Measurements from ENCODE around the gene PRAMEF18.
"Not testable (repeated sequence)": the region's sequence is repeated elsewhere in the genome, so short reads cannot be mapped to it uniquely, and the experiment has no call there.

PRAMEF18 gene, protein sequence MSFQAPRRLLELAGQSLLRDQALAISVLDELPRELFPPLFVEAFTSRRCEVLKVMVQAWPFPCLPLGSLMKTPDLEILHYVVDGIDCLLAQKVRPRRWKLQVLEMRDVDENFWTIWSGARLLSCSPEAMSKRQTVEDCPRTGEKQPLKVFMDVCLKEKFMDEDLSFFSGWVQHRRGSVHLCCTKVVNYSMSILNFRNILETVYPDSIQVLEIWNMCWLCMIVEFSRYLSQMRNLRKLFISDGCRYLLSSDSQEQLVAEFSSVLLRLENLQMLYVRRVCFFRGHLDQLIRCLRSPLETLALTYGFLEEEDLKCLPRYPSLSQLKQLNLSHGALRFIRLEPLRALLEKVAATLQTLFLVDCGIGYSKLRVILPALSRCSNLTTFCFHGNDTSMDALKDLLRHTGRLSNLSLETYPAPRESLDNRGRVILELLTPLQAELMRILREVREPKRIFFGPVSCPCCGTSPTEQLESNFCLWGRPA

GRCh38 chr1:13225675-13226204 lies at the start of gene PRAMEF18:
TSS of gene PRAMEF18 (minus strand) at chr1:13226154. CDS start at chr1:13226106, 48 bp downstream.
- H3K27me3 Mint-ChIP-seq; H3K4me1 Mint-ChIP-seq; H3K9me3 Mint-ChIP-seq; H3K27ac Mint-ChIP-seq; ATAC-seq (ENCODE audit: low read depth); H3K36me3 Mint-ChIP-seq; H3K4me3 Mint-ChIP-seq: not testable (repeated sequence)
- DNase-seq (ENCODE audit: low spot score in 2 of 2): peak in 1 of 2 donors; percentile 2

- not testable (repeated sequence) for H3K27ac Mint-ChIP-seq; H3K4me1 Mint-ChIP-seq; H3K4me3 Mint-ChIP-seq; ATAC-seq (ENCODE audit: low read depth); H3K36me3 Mint-ChIP-seq; DNase-seq (ENCODE audit: low spot score in 2 of 2); H3K27me3 Mint-ChIP-seq; H3K9me3 Mint-ChIP-seq
Observed at GRCh38 chr1:13265124-13265523, 39.2 kb upstream of the PRAMEF18 start.

DNA sequence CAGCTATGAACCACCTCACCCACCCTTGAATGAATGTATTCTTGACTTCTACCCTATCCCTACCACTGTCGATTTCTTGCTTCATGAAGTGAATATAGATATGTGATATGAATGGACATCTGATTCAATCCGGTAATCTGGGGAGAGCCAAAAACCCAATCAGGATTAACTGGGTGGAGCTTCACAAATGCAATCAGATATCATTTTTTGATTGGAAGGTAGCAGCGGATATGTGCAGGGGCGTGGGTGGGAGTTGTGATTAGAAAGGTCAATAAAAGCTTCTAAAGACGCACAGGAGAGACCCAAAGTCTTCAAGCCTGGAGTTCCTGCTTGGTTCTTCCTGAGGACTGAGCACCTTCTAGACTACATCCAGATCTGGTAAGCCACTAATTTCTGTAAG lies 27.9 kb upstream of the PRAMEF18 start, which contains the start of gene PRAMEF5:
Gene PRAMEF5 (plus strand): TSS at position 301 of the 400 bp plus-strand sequence. CDS start 5,071 bp downstream, outside the sequence.
- not testable (repeated sequence) for H3K36me3 Mint-ChIP-seq

GRCh38 chr1:13247122-13247521 lies 21.2 kb upstream of the PRAMEF18 start:
- H3K27me3 Mint-ChIP-seq; ATAC-seq (ENCODE audit: low read depth); H3K36me3 Mint-ChIP-seq; H3K4me3 Mint-ChIP-seq; H3K9me3 Mint-ChIP-seq; DNase-seq (ENCODE audit: low spot score in 2 of 2); H3K27ac Mint-ChIP-seq; H3K4me1 Mint-ChIP-seq: not testable (repeated sequence)

More for the DNA sequence above, 27.9 kb upstream of the PRAMEF18 start, which contains the start of gene PRAMEF5:
- DNase-seq (ENCODE audit: low spot score in 2 of 2); H3K9me3 Mint-ChIP-seq; H3K27me3 Mint-ChIP-seq; H3K27ac Mint-ChIP-seq; ATAC-seq (ENCODE audit: low read depth); H3K4me1 Mint-ChIP-seq; H3K4me3 Mint-ChIP-seq: not testable (repeated sequence)

DNA sequence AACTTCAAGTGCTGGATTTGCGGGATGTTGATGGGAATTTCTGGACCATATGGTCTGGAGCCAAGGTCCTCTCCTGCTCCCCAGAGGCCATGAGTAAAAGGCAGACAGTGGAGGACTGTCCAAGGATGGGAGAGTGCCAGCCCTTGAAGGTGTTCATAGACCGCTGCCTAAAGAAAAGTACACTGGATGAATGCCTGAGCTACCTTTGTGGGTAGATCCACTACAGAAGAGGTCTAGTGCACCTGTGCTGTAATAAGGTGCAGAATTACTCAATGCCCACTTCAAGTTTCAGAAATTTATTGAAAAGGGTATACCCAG lies 20.6 kb upstream of the PRAMEF18 start:
- not testable (repeated sequence) for ATAC-seq (ENCODE audit: low read depth); H3K9me3 Mint-ChIP-seq; H3K27me3 Mint-ChIP-seq; H3K36me3 Mint-ChIP-seq; H3K27ac Mint-ChIP-seq; H3K4me1 Mint-ChIP-seq; H3K4me3 Mint-ChIP-seq; DNase-seq (ENCODE audit: low spot score in 2 of 2)

GRCh38 chr1:13245841-13246553 lies 20.0 kb upstream of the PRAMEF18 start:
- not testable (repeated sequence) for DNase-seq (ENCODE audit: low spot score in 2 of 2); H3K4me1 Mint-ChIP-seq; H3K27ac Mint-ChIP-seq; H3K4me3 Mint-ChIP-seq; ATAC-seq (ENCODE audit: low read depth); H3K9me3 Mint-ChIP-seq; H3K27me3 Mint-ChIP-seq; H3K36me3 Mint-ChIP-seq

- H3K9me3 Mint-ChIP-seq; H3K4me3 Mint-ChIP-seq; DNase-seq (ENCODE audit: low spot score in 2 of 2); ATAC-seq (ENCODE audit: low read depth); H3K36me3 Mint-ChIP-seq; H3K4me1 Mint-ChIP-seq; H3K27me3 Mint-ChIP-seq; H3K27ac Mint-ChIP-seq: not testable (repeated sequence)
Observed at GRCh38 chr1:13243536-13244263, 17.7 kb upstream of the PRAMEF18 start.

GRCh38 chr1:13239633-13240032 lies 13.7 kb upstream of the PRAMEF18 start:
- not testable (repeated sequence) for H3K4me3 Mint-ChIP-seq

GRCh38 chr1:13237572-13237971 lies 11.6 kb upstream of the PRAMEF18 start:
- H3K4me3 Mint-ChIP-seq; ATAC-seq (ENCODE audit: low read depth); H3K27ac Mint-ChIP-seq; H3K9me3 Mint-ChIP-seq; H3K27me3 Mint-ChIP-seq; H3K36me3 Mint-ChIP-seq; H3K4me1 Mint-ChIP-seq: not testable (repeated sequence)
- DNase-seq (ENCODE audit: low spot score in 2 of 2): peak in 1 of 2 donors; percentile 9

More at GRCh38 chr1:13239633-13240032, 13.7 kb upstream of the PRAMEF18 start:
- not testable (repeated sequence) for H3K9me3 Mint-ChIP-seq; H3K27me3 Mint-ChIP-seq; H3K4me1 Mint-ChIP-seq; H3K27ac Mint-ChIP-seq; ATAC-seq (ENCODE audit: low read depth); H3K36me3 Mint-ChIP-seq; DNase-seq (ENCODE audit: low spot score in 2 of 2)

- not testable (repeated sequence) for H3K36me3 Mint-ChIP-seq; H3K27ac Mint-ChIP-seq; H3K4me3 Mint-ChIP-seq; H3K4me1 Mint-ChIP-seq; H3K9me3 Mint-ChIP-seq; H3K27me3 Mint-ChIP-seq; ATAC-seq (ENCODE audit: low read depth)
- peak in 1 of 2 donors; percentile 5 for DNase-seq (ENCODE audit: low spot score in 2 of 2)
Observed at GRCh38 chr1:13234057-13234456, 8.1 kb upstream of the PRAMEF18 start.

DNA sequence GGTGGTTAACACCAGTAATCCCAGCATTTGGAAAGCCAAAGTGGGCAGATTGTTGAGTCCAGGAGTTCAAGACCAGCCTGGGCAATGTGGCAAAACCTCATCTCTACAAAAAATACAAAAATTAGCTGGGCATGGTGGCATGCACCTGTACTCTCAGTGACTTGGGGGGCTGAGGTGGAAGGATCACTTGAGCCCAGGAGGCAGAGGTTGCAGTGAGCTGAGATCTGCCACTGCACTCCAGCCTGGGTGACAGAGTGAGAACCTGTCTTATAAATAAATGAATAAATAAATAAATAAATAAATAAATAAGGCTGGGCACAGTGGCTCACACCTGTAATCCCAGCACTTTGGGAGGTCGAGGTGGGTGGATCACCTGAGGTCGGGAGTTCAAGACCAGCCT lies 6.1 kb upstream of the PRAMEF18 start:
- not testable (repeated sequence) for H3K36me3 Mint-ChIP-seq; H3K4me1 Mint-ChIP-seq; H3K27ac Mint-ChIP-seq; H3K27me3 Mint-ChIP-seq; H3K4me3 Mint-ChIP-seq; H3K9me3 Mint-ChIP-seq; ATAC-seq (ENCODE audit: low read depth)
- peak in 1 of 2 donors; percentile 9 for DNase-seq (ENCODE audit: low spot score in 2 of 2)

DNA sequence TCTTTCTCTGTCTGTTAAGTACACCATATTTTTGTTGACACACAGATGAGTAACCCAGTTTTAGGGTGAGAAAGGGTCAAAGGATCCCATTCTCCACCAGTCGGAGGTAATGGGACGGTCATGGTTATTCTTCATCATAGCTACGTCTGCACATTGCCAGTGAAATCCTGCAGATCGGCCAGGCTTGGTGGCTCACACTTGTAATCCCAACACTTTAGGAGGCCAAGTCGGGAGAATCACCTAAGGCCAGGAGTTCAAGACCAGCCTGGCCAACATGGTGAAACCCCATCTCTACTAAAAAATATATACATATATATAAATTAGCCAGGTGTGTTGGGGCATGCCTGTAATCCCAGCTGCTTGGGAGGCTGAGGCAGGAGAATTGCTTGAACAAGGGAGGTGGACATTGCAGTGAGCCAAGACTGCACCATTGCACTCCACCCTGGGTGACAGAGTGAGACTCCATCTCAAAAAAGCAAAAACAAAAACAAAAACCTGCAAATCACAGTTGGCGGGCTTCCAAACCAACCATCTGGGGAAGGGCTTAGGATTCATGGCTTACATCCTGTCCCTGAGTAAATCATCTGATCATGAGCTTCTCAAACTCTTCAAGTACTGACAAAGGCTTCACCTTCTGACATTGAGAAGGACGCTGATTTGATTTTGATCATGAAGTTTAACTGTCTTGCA lies 5.3 kb upstream of the PRAMEF18 start:
- H3K36me3 Mint-ChIP-seq: not testable (repeated sequence)

GRCh38 chr1:13230601-13231000 lies 4.6 kb upstream of the PRAMEF18 start:
- not testable (repeated sequence) for H3K4me1 Mint-ChIP-seq; H3K36me3 Mint-ChIP-seq; H3K27ac Mint-ChIP-seq; H3K4me3 Mint-ChIP-seq; H3K27me3 Mint-ChIP-seq; ATAC-seq (ENCODE audit: low read depth); H3K9me3 Mint-ChIP-seq
- peak in 1 of 2 donors; percentile 7 for DNase-seq (ENCODE audit: low spot score in 2 of 2)

More for the DNA sequence above, 5.3 kb upstream of the PRAMEF18 start:
- ATAC-seq (ENCODE audit: low read depth); H3K4me1 Mint-ChIP-seq; H3K4me3 Mint-ChIP-seq; H3K27ac Mint-ChIP-seq; H3K27me3 Mint-ChIP-seq; H3K9me3 Mint-ChIP-seq: not testable (repeated sequence)
- peak in 1 of 2 donors; percentile 6 for DNase-seq (ENCODE audit: low spot score in 2 of 2)
